Neural cell (in vitro differentiated cells): ENCODE data around the gene AKAP8L.

Source experiments
- EP300 ChIP-seq: fragments of 450-650 bp; conservative IDR thresholded peaks from 2 replicates; pipeline ENCODE4 v1.6.1; 2014; ENCODE audit warnings: antibody characterized with exemption, mild to moderate bottlenecking, moderate library complexity; ENCODE audit not compliant: poor library complexity, severe bottlenecking
- EZH2 ChIP-seq: fragments of 200-600, 300-800 bp; shearing (Covaris generic), sonication (generic); IDR thresholded peaks from 2 replicates; pipeline ENCODE4 v1.6.1; 2014; ENCODE audit warnings: antibody characterized with exemption, low read length, borderline replicate concordance, mild to moderate bottlenecking; ENCODE audit not compliant: insufficient read depth, poor library complexity, severe bottlenecking
- MXI1 ChIP-seq: fragments of 450-650 bp; conservative IDR thresholded peaks from 2 replicates; pipeline ENCODE4 v1.6.1; 2014; ENCODE audit warnings: antibody characterized with exemption, mild to moderate bottlenecking; ENCODE audit not compliant: poor library complexity, severe bottlenecking
- POLR2AphosphoS5 ChIP-seq: IDR thresholded peaks from 2 replicates; pipeline ENCODE4 v1.6.1; 2012
- RAD21 ChIP-seq: fragments of 450-650 bp; conservative IDR thresholded peaks from 2 replicates; pipeline ENCODE4 v1.6.1; 2014; ENCODE audit warnings: antibody characterized with exemption, mild to moderate bottlenecking, moderate library complexity
- TAF1 ChIP-seq: IDR thresholded peaks from 2 replicates; pipeline ENCODE4 v1.6.1; 2012; ENCODE audit warnings: low read depth
- TF ChIP-seq, protein P1 (sequence below): fragments of 450-650 bp; IDR thresholded peaks from 2 replicates; pipeline ENCODE4 v1.5.1; 2014; ENCODE audit warnings: antibody characterized with exemption, mild to moderate bottlenecking, moderate library complexity; ENCODE audit not compliant: poor library complexity, severe bottlenecking
- TF ChIP-seq, protein P2 (sequence below): IDR thresholded peaks from 2 replicates; pipeline ENCODE4 v1.6.1; 2012; ENCODE audit warnings: borderline replicate concordance

DNA sequence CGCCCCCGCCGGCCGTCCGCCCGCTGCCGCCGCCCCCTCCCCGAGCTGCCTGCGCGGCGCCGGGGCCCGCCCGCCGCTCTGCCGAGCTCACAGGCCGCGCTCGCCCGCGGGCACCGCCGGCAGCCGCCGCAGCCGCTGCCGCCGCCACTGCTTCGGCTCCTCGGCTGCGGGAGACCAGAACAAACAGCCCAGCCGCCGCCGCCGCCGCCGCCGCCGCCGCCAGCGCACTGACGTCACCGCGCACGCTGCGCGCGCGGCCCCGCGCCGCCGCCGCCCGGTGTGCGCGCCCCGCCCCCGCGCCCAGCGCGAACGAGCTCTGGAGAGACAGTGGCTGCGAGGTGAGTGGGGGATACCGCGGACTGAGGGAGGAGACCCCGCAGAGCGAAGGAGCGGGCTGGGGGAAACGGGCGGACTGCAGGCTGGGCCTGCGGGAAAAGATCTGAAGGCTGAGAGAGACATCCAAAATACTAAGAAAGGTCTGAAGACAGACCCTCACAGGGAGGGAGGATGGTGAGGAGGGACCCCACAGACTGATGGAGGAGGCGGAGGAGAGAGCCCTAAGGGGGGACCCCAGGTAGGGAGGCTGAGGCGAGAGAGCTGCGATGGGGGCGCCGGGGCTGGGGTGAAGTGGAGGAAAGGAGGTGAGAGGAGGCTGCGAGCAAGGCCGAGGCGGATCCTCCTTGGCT, 86.3 kb downstream of the AKAP8L start, which contains the start of gene BRD4:
- TF ChIP-seq, protein P1, sequence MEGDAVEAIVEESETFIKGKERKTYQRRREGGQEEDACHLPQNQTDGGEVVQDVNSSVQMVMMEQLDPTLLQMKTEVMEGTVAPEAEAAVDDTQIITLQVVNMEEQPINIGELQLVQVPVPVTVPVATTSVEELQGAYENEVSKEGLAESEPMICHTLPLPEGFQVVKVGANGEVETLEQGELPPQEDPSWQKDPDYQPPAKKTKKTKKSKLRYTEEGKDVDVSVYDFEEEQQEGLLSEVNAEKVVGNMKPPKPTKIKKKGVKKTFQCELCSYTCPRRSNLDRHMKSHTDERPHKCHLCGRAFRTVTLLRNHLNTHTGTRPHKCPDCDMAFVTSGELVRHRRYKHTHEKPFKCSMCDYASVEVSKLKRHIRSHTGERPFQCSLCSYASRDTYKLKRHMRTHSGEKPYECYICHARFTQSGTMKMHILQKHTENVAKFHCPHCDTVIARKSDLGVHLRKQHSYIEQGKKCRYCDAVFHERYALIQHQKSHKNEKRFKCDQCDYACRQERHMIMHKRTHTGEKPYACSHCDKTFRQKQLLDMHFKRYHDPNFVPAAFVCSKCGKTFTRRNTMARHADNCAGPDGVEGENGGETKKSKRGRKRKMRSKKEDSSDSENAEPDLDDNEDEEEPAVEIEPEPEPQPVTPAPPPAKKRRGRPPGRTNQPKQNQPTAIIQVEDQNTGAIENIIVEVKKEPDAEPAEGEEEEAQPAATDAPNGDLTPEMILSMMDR: no peak
- no peak for TF ChIP-seq EP300
- no peak for TF ChIP-seq EZH2
- peak; percentile 93 for TF ChIP-seq TAF1
- peak; percentile 96 for TF ChIP-seq POLR2AphosphoS5
- TF ChIP-seq MXI1: peak; percentile 21
- TF ChIP-seq RAD21: peak; percentile 61
- TF ChIP-seq, protein P2, sequence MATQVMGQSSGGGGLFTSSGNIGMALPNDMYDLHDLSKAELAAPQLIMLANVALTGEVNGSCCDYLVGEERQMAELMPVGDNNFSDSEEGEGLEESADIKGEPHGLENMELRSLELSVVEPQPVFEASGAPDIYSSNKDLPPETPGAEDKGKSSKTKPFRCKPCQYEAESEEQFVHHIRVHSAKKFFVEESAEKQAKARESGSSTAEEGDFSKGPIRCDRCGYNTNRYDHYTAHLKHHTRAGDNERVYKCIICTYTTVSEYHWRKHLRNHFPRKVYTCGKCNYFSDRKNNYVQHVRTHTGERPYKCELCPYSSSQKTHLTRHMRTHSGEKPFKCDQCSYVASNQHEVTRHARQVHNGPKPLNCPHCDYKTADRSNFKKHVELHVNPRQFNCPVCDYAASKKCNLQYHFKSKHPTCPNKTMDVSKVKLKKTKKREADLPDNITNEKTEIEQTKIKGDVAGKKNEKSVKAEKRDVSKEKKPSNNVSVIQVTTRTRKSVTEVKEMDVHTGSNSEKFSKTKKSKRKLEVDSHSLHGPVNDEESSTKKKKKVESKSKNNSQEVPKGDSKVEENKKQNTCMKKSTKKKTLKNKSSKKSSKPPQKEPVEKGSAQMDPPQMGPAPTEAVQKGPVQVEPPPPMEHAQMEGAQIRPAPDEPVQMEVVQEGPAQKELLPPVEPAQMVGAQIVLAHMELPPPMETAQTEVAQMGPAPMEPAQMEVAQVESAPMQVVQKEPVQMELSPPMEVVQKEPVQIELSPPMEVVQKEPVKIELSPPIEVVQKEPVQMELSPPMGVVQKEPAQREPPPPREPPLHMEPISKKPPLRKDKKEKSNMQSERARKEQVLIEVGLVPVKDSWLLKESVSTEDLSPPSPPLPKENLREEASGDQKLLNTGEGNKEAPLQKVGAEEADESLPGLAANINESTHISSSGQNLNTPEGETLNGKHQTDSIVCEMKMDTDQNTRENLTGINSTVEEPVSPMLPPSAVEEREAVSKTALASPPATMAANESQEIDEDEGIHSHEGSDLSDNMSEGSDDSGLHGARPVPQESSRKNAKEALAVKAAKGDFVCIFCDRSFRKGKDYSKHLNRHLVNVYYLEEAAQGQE: peak; percentile 92
